Activated CD8-positive, alpha-beta memory T cell treated with anti-CD3 and anti-CD28 coated beads, Interleukin-2, amount 50 U/mL, for 24 hours (primary cell): ENCODE results near the gene ELK4.

Experiments used
- DNase-seq: peaks from one replicate; pipeline ENCODE4 v3.0.0-alpha.2; 2020; ENCODE audit errors: extremely low read depth

ELK4 gene

DNA sequence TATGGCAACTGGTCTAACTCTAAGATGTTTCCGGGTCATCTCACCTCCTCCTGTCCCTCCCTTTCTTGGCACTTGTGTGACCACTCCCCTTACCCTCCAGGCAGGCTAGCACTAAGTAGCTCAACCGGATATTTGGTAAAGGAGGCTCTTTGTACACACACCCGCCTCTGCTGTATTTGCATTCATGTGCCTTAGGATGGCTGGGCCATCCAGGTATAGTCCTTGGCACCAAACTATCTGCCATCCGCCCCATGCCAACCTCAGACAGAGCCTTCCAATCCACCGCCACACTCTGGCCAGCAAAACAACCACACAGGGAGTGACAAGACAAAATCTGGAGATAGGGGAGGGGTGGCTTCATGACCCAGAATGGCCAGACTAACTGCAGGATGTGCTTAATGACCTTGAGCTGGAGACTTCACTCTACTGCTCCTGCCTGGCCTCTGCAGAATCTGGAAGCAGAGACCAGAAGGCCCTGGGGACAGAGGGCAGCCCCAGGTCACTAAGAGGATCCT is 67.8 kb downstream of the ELK4 start:
- no peak for DNase-seq

DNA sequence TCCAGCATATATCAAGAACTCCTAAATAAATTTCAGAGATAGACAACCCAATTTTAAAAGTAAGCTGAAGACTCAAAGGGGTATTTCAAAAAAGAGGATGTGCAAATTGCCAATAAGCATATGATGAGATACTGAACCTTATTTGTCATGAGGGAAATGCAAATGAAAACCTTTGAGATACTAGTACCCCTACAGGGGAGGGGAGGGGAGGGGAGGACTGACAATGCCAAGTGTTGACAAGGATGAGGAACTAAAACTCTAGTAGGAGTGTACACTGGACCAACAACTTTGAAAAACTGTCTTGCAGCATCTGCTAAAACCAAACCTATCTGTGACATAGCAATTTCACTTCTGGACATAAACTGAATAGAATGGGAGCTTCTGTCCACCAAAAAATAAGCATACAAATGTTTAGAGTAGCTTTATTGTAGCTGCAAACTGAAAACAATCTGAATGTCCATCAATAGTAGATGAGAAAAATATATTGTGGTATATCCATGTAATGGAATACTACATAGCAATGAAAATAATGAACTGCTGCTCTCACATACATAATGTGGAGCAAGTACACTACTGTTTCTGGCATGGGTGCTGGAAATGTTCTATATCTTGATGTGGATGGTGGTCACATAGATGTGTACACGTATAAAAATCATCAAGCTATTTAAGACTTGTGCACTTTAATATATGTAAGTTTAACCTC is 70.2 kb downstream of the ELK4 start:
- DNase-seq = no peak
